GM19240 (cell line): ENCODE data around the gene INPP4A.

Experiments used
- DNase-seq: peaks from one replicate; pipeline ENCODE4 v3.0.0; 2011; ENCODE audit warnings: low spot score; ENCODE audit not compliant: insufficient read length

The INPP4A gene

DNA sequence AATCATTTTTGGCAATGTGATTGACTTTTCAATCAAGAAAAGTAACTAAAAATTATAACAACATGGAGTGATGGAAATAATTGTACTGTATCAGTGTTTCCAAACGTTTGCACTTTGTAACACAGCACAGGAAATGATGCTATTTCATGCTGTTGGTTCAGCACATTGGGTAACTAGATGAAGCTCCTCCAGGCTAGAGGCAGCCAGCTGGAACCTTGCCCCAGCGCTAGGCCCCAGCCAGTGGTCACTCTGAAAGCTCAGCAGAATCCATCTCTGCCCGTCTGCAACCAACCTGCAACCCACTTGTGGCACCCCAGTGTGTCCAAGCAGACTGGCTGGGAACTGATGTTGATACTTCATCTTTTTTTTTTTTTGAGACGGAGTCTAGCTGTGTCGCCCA, 179.0 kb downstream of the INPP4A start:
- no peak for DNase-seq

DNA sequence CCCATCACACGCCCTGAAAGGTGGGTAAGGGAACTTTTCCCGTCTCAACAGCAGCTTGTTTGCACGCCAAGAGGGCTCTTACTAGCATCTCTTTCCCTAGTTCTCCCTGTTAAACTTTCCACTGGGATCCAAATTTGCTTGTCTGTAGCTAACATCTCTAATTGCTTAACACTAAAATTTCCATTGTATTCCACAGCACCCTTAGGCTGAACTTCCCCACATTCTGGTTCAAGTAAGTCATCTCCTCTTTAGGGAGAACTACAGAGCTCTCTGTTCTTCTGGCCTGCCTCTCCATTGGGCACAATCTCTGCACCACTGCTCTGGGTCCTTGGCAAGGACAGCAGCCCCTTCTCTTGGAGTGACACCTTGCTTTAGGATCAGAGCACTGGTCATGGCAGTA, 187.7 kb downstream of the INPP4A start:
- no peak for DNase-seq

DNA sequence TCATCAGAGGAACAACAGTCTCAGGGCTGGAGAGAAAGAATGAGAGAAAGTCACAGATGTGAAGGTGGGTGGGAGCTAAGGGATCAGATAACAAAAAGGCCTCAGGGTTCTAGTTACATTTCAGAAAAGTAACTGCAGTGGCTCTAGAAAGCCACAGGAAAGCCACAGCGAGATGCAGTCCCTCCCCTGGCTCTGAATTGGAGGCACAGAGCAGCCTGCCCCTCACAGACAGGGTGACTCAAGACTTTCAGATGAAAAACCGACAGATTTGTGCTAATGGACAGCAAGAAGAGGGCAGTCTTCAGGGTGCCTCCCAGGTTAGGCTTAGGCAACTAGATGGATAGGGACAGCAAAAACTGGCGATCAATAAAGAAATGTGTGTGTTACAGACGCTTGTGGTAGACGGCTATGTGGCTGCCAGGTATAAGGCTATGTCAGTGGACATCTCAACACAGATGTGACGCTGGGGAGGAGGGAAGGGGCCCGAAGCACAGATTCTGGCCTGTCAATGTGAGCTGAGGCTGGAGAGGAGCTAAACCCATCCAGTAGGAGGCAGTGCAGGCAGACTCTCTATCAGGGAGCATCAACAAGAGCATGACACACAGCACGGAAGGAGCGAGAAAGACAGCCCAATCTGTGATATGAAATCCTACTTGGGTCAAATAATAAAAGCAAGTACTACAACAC, 189.9 kb downstream of the INPP4A start:
- no peak for DNase-seq

DNA sequence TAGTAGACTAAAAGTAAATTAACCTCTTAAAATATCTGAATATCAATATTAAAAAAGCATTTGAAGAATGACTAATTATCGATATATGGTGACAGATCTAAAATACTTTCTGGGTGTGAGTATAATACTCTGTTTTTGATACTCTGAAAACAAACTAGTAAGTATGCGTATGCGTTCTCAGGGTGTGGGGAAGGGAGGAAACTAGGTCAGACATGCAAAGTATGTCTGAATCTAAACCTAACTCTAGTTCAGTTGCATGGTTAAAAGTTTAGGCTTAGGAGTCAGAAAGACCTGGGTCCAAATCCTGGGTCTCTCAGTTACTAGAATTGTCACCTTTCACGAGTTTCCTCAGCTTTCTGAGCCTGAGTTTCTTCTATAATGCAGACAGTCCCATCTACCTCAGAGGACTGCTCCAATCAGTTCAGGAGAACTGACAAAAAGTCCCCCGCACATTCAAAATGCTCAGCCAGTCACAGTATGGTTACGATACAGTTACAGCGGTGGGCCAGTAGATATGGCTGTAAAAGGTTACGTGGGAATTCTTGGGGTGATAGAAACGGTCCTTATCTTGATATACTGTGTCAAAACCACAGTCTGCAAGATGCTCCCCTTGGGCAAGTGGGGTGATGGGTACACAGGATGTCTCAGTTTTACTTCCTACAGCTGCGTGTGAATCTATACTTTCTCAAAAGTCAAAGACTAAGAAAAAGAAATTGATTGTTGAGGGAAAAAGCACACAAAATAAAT, 192.9 kb downstream of the INPP4A start:
- DNase-seq = no peak

DNA sequence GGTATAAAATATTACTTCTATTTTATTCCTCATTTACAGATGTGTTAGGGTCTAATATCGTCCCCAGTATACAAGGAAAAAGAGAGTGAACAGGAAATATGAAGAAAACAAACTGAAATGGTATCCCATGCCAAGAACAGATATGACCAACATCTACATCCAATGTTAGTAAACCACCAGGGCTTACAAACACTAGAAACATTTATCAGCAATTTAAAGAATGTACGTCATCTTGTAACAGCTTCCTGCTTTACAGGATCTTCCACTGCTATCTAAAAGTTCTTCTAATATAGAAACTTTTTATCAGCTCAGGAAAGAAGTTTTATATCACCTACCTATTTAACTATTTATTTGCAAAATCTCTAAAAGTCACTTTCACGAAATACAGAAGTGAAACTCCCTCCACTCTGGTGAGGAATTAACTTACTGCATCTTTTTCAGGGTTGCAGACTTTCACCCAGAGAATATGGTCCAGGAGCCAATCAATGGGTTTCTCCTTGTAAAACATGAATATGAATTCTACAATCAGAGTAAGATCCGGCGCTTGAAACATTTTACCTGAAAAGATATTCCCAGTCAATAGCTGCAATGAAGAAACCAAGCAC, 198.9 kb downstream of the INPP4A start:
- DNase-seq = no peak
